HUES6 (cell line): ENCODE data around the gene ERAP2.

Source experiments
- H3K27ac ChIP-seq: 2 replicates; pipeline ENCODE4 v1.7.0; 2013; ENCODE audit warnings: low read depth, mild to moderate bottlenecking, low read length, inconsistent platforms
- H3K27me3 ChIP-seq: 2 replicates; pipeline ENCODE4 v1.6.1; 2013; ENCODE audit warnings: low read length; ENCODE audit not compliant: control insufficient read depth, insufficient read depth
- H3K36me3 ChIP-seq: 2 replicates; pipeline ENCODE4 v1.6.1; 2013; ENCODE audit warnings: low read length; ENCODE audit not compliant: control insufficient read depth, insufficient read depth
- H3K4me1 ChIP-seq: 2 replicates; pipeline ENCODE4 v1.6.1; 2013; ENCODE audit warnings: low read length; ENCODE audit not compliant: control insufficient read depth, insufficient read depth
- H3K4me3 ChIP-seq: 2 replicates; pipeline ENCODE4 v1.5.1; 2013; ENCODE audit warnings: low read depth, low read length
- H3K9ac ChIP-seq: one replicate; pipeline ENCODE4 v1.6.1; 2013; ENCODE audit warnings: mild to moderate bottlenecking, low read length
- H3K9me3 ChIP-seq: 2 replicates; pipeline ENCODE4 v1.6.1; 2013; ENCODE audit warnings: low read depth, low read length; ENCODE audit not compliant: control insufficient read depth, insufficient read depth

Gene ERAP2

DNA sequence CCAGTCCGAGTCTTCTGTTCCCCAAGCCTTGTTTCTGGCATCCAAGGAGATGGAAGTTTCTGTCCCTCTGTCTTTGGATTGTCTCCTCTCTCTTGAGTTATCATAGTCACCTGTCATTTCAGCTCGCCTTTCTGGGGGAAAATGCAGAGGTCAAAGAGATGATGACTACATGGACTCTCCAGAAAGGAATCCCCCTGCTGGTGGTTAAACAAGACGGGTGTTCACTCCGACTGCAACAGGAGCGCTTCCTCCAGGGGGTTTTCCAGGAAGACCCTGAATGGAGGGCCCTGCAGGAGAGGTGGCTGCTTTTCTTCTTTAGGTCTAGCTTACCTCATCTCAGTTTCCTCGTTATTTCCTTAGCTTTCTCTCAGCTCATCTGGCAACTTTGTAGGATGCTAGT, 25.1 kb downstream of the ERAP2 start:
- Histone ChIP-seq H3K27me3 (no peaks in the 10 kb centered on the region), H3K27ac (no peak overlapping the region), H3K4me3 (no peak overlapping the region), H3K9me3 (no peaks in the 10 kb centered on the region), H3K9ac (no peak overlapping the region), H3K4me1 (no peaks in the 10 kb centered on the region), H3K36me3 (no peaks in the 10 kb centered on the region)

DNA sequence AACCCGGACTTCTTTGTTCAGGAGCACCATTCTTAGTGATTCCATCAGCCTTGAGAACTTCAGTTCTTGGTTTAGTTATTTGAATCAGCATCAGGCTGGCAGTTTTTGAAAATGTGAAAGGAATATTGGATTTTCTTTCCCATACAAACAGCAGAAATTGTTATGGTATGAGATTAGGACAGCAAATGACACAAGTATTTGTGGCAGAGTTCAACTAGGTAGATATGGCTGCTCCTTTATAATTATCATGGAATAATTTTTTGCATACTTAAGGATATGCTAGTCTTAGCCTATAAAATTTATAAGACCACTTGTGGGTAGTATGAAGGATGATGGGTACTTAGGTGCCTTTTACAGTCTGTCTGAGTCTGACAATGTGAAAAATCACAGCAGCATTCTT, 25.5 kb downstream of the ERAP2 start:
- no peak overlapping the region for H3K9ac ChIP-seq
- no peaks in the 10 kb centered on the region for H3K27me3 ChIP-seq
- no peak overlapping the region for H3K4me3 ChIP-seq
- no peaks in the 10 kb centered on the region for H3K4me1 ChIP-seq
- H3K9me3 ChIP-seq: no peaks in the 10 kb centered on the region
- no peaks in the 10 kb centered on the region for H3K36me3 ChIP-seq
- H3K27ac ChIP-seq: no peak overlapping the region

DNA sequence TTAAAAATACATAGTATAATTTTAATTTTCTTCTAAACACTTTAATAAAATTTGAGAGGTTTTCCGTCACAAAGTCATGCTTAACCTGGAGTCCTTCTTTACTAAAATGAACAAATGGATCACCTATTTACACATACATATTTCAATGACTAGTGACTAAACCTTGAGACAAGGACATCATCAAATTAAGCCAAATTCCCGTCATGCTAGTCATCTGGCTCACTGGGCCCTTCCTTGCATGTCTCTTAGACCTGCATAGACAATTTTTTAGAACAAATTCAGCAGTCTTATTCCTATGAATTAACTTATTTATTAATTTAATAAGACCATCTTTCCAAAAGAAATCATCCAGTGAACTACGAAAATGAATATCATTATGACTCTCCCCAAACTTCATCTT, 26.6 kb downstream of the ERAP2 start:
- H3K27ac ChIP-seq: no peak overlapping the region
- H3K36me3 ChIP-seq: no peaks in the 10 kb centered on the region
- H3K9me3 ChIP-seq: no peaks in the 10 kb centered on the region
- no peak overlapping the region for H3K4me3 ChIP-seq
- no peaks in the 10 kb centered on the region for H3K27me3 ChIP-seq
- no peaks in the 10 kb centered on the region for H3K4me1 ChIP-seq
- no peak overlapping the region for H3K9ac ChIP-seq

DNA sequence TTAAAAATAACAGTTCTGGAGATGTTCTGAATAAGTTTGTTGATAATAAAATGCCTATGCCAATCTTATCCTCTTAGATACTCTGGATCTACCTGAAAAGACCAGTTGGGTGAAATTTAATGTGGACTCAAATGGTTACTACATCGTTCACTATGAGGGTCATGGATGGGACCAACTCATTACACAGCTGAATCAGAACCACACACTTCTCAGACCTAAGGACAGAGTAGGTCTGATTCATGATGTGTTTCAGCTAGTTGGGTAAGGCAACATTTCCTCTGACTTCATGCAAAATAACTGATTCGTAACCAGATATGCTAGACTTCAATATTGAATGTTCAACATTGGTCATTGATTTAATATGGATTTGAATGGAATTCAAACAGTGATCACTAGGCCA, 27.0 kb downstream of the ERAP2 start:
- no peaks in the 10 kb centered on the region for H3K9me3 ChIP-seq
- H3K36me3 ChIP-seq: no peaks in the 10 kb centered on the region
- no peak overlapping the region for H3K4me3 ChIP-seq
- H3K4me1 ChIP-seq: no peaks in the 10 kb centered on the region
- H3K27ac ChIP-seq: no peak overlapping the region
- H3K9ac ChIP-seq: no peak overlapping the region
- no peaks in the 10 kb centered on the region for H3K27me3 ChIP-seq

DNA sequence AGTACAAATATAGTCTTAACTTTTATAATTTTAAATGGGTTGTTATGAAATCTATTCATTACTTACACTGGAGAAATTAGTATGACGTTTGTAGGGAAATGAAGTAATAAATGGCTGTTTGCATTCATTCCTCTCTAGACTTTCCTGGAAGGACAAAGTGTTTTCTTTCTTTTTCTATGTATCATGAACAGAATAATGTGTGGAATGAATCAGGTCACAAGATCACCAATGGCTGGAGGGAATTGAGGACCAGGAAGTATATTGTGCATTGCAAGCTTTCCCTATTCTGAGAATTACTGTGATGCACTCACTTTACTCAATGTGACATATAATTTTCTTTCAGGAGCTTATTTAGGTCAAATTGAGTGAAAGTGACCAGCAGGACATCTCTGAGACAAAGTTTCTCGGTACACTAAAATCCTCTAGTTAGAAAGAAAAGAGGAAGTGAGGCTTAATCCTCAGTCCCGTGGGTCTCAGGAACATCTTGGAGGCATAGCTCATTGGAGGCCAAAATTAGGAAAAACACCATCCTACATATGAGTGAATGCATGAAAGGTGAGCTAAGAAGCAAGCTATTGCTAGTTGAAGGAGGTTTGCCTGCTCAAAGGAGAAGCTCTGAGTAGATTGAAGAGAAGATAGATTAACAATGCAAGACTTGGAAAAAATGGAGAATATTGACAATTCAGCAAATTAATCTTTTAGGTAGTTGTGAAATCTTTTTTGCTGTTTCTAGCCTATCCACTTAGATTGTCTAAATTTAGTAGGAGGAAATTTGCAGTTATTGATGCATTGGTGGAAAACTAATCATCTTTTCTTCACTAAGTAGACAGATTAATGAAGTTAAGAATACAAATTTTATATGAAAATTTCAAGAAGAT, 28.0 kb downstream of the ERAP2 start:
- Histone ChIP-seq H3K36me3 (no peaks in the 10 kb centered on the region), H3K4me3 (no peak overlapping the region), H3K9me3 (no peaks in the 10 kb centered on the region), H3K4me1 (no peaks in the 10 kb centered on the region), H3K27ac (no peak overlapping the region), H3K9ac (no peak overlapping the region), H3K27me3 (no peaks in the 10 kb centered on the region)

DNA sequence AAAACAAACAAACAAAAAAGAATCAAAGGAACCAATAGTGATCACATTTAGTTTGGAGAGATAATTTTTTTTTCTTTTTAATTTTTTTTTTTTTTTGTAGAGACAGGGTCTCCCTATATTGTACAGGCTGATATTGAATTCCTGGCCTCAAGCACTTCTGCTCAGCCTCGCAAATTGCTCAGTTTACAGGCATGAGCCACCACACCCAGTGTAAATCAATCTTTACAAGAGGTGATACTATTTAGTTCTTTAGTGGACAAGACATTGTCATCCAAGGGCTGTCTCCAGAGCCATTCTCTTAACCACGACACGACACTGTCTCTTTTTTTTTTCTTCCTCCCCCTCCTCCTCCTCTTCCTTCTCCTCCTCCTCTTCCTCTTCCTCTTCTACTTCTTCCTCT, 29.6 kb downstream of the ERAP2 start:
- no peak overlapping the region for H3K27ac ChIP-seq
- H3K36me3 ChIP-seq: no peaks in the 10 kb centered on the region
- no peak overlapping the region for H3K4me3 ChIP-seq
- no peak overlapping the region for H3K9ac ChIP-seq
- no peaks in the 10 kb centered on the region for H3K9me3 ChIP-seq
- H3K4me1 ChIP-seq: no peaks in the 10 kb centered on the region
- no peaks in the 10 kb centered on the region for H3K27me3 ChIP-seq

DNA sequence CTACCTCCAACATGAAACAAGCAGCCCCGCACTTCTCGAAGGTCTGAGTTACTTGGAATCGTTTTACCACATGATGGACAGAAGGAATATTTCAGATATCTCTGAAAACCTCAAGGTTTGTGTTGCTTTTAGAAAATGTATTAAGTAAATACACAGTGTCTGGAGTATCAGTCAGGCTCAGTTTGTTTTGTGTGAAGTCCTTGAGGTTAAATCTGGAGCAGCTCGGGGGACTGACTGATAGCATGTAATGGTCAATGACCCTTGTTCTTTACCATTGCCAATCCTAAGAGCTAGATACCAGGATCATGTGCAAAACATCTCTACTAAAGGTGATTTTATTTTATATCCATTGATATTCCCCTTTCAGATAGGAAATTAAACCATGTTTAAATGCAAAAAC, 32.7 kb downstream of the ERAP2 start:
- no peak overlapping the region for H3K27ac ChIP-seq
- H3K4me3 ChIP-seq: no peak overlapping the region
- no peaks in the 10 kb centered on the region for H3K36me3 ChIP-seq

DNA sequence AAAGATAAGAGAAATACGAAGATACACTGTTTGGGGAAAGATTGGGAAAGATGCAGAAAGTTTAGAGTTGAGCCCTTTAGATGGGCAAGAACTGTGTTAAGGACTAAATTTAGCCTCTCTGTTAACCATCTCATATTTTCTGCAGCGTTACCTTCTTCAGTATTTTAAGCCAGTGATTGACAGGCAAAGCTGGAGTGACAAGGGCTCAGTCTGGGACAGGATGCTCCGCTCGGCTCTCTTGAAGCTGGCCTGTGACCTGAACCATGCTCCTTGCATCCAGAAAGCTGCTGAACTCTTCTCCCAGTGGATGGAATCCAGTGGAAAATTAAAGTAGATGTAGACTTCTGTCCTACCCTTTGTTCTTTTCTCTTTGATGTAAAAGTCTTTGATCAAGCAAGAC, 33.1 kb downstream of the ERAP2 start:
- H3K27ac ChIP-seq: no peak overlapping the region
- no peak overlapping the region for H3K9ac ChIP-seq
- no peaks in the 10 kb centered on the region for H3K9me3 ChIP-seq
- no peaks in the 10 kb centered on the region for H3K27me3 ChIP-seq
- H3K4me1 ChIP-seq: no peaks in the 10 kb centered on the region
- H3K36me3 ChIP-seq: no peaks in the 10 kb centered on the region
- H3K4me3 ChIP-seq: no peak overlapping the region

More for the DNA sequence above, 32.7 kb downstream of the ERAP2 start:
- H3K9ac ChIP-seq: no peak overlapping the region
- H3K27me3 ChIP-seq: no peaks in the 10 kb centered on the region
- H3K9me3 ChIP-seq: no peaks in the 10 kb centered on the region
- no peaks in the 10 kb centered on the region for H3K4me1 ChIP-seq

DNA sequence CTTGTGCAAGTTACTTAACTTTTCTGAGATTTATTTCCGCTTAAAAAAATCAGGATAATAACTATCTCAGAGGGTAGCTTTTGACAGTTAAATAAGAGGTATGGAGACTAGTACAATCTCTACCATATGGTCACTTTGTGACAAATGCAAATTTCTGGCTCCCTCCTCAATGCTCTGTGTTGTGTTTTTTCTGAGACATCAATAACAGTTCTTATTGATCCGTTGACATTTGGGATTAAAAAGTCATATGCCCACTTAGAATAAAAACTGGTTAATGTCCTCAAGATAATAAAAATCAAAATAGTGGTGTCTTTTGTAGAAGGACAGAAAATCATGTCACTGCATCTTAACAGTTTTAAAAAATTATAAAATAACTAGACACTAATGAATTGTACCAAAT, 34.8 kb downstream of the ERAP2 start:
- H3K9ac ChIP-seq: no peak overlapping the region
- no peak overlapping the region for H3K27ac ChIP-seq
- H3K9me3 ChIP-seq: no peaks in the 10 kb centered on the region
- H3K4me1 ChIP-seq: no peaks in the 10 kb centered on the region
- H3K27me3 ChIP-seq: no peaks in the 10 kb centered on the region
- H3K4me3 ChIP-seq: no peak overlapping the region
- H3K36me3 ChIP-seq: no peaks in the 10 kb centered on the region

DNA sequence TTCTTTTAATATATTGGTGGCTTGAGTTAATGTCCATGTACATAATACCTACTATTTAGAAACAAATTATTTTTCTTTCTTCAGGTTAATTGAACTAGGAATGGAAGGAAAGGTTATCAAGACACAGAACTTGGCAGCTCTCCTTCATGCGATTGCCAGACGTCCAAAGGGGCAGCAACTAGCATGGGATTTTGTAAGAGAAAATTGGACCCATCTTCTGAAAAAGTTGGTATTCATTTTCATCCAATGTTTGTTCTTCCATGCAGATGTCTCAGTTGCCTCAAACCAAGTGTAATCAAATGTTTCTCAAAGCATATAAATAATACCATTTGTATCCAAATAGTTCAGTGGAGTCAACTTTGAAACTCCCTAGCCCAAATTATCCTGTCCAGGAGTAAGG, 36.9 kb downstream of the ERAP2 start:
- H3K36me3 ChIP-seq: no peaks in the 10 kb centered on the region
- H3K27ac ChIP-seq: no peak overlapping the region
- no peaks in the 10 kb centered on the region for H3K27me3 ChIP-seq
- H3K4me1 ChIP-seq: no peaks in the 10 kb centered on the region
- no peak overlapping the region for H3K9ac ChIP-seq
- no peak overlapping the region for H3K4me3 ChIP-seq
- no peaks in the 10 kb centered on the region for H3K9me3 ChIP-seq

DNA sequence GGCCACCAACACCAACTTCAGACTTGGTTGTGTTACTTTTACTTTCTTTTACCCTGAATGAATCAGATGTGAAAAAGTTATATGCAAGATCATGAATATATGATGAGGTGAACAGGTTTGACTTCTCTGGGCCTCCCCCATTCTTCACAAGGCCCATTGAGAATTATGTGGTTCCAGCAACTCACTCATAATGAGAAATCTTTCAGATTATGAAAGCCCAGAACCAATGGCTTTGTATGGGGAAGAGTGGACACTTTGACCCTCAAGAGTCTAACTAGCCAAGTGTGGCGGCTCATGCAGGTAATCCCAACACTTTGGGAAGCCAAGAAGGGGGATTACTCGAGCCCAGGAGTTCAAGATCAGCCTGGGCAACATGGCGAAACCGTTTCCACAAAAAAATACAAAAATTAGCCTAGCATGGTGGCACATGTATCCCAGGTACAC, 43.5 kb downstream of the ERAP2 start:
- Histone ChIP-seq H3K27ac (no peak overlapping the region), H3K36me3 (no peaks in the 10 kb centered on the region), H3K27me3 (no peaks in the 10 kb centered on the region), H3K4me3 (no peak overlapping the region), H3K9me3 (no peaks in the 10 kb centered on the region), H3K4me1 (peaks cover 5% of the 10 kb centered on the region; the same call in 1 of the 2 replicates), H3K9ac (no peak overlapping the region)
